ENCODE data around the gene MAML2.
"Not testable (repeated sequence)": the region's sequence is repeated elsewhere in the genome, so short reads cannot be mapped to it uniquely, and the experiment has no call there.

Gene MAML2

DNA sequence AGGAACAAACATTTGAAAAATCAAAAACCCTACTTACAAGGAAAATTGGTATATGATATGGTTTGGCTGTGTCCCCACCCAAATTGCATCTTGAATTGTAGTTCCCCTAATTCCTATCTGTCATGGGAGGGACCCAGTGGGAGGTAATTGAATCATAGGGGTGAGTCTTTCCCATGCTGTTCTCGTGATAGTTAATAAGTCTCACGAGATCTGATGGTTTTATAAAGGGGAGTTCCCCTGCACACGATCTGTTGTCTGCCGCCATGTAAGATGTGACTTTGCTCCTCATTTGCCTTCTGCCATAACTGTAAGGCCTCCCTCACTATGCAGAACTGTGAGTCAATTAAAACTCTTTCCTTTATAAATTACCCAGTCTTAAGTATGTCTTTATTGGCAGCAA lies 74.5 kb downstream of the MAML2 start:
- not testable (repeated sequence) for DNase-seq (ENCODE audit: low spot score)

DNA sequence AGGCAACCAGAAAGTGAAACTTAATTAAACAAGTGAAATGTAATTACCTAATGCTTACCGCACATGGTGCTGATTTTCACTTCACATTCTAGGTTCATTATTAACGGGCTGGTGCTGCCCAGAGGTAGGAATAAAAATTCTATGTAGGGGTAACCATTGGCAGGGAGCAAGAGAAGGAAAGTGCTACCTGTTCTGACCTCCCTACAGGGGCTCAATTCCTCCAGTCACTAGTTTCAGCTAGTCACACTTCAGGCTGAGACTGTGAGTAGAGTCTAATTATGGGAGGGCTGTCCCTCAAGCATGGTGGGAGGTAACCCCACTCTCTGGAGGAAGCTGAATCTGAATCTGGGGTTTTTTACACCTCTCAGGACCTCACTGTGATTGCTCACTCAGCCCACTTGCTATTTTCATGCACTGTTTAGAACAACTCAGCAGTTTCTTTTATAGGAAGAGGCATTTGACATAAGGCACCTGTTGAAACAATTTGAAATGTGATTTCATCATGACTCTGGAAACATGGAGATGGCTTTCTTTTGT lies 75.4 kb downstream of the MAML2 start:
- peak; percentile 57 for DNase-seq (ENCODE audit: low spot score)

DNA sequence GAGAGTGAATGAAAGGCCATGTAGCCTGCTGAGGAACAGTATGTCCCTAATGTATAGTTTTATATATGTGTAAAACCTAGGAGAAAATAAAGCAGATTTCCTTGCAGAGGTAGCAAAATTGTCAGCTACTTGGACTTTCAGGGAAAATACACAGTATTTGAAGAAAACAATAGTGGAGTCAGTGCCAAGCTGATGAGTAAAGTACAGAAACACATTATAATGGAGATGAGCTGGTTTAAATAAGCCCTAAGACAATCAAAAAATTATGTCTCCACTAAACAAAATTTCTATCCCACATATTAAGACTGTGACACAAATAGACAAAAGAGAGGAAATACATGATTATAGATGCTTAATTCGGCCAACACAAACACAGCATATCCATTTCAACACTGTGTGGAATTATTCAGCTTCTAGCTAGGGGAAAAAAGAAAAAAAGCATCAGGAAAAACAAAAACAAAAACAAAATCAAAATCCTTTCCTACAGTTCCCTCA lies 75.9 kb downstream of the MAML2 start:
- no peak for DNase-seq (ENCODE audit: low spot score)

DNA sequence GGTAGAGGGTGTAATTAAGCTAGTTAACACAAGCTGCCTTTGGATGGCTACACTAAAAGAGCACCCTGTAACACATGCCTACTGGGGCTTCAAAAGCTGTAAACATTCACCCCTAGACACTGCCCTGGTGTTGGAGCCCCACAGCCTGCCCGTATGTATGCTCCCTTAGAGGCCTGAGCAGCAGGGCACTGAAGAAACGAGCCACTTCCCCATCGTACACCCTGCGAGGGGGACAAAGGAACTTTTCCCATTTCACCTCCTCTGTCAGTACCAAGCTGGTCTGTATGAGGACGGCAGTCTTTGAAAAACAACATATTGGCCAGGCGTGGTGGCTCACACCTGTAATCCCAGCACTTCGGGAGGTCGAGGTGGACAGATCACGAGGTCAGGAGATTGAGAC lies 77.0 kb downstream of the MAML2 start:
- no peak for DNase-seq (ENCODE audit: low spot score)

DNA sequence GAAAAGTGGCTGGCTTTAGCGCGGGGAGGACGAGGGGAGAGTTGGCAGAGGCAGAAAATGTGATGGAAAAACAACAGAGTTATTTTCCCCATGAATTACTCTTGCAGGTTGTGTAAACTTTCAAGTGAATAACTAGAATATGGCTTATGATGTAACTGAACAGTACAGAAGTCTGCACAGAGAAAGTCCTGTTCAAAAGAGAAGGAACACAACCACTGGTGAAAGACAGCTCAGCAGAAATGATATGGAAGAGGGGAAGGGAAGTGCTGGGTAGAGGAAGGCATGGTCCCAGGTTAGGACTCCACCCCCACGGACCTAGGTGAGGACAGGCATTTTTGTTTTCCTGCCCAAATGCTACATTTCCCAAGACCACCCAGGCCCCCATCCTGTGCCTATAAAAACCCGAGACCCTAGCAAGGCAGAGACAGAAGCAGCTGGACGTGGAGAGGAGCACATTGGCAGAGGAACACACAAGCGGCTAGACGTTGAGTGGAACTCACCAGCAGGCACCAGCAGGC lies 77.7 kb downstream of the MAML2 start:
- no peak for DNase-seq (ENCODE audit: low spot score)

DNA sequence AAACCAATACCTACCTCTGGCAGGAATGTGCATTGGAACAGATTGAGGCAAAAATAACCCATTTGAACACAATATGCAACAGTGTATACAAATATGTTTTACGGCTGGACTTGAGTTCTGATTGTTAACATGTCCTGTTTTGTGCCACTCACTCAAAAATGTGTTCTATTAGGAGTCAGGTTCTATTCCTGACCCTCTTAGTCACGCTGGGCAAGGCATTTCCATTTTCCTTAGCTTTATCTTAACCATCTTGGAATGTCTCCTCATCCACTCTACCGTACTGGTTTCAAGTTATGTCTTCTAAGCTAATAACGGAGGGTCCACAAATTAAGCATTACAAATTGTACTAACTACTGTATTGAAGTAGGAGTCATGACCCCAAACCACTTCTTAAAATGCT lies 78.6 kb downstream of the MAML2 start:
- DNase-seq (ENCODE audit: low spot score), result no peak

DNA sequence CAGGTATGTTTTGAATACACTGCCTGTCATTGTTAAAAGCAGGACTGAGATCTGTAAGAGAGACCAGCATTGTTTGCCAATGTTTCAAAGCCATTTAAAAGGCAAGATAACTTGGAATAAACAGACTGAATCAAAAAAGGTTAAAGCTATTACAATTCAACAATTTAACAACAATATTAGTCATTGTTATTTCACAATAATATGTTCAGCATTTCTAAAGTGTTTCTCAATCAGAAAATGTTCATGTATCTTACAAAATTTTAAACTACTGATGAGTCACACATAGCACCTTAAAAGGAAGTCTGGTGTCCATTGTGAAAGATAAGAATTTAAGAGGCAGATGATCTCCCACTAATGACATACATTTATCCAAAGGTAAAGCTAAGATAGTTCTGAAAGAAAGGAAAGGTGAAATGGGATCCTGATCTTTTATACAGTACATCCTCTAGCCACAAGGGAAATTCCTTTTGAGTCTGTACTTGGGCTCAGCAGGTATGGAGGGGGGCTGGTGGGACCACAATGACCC lies 79.7 kb downstream of the MAML2 start:
- DNase-seq (ENCODE audit: low spot score), result peak; percentile 21

DNA sequence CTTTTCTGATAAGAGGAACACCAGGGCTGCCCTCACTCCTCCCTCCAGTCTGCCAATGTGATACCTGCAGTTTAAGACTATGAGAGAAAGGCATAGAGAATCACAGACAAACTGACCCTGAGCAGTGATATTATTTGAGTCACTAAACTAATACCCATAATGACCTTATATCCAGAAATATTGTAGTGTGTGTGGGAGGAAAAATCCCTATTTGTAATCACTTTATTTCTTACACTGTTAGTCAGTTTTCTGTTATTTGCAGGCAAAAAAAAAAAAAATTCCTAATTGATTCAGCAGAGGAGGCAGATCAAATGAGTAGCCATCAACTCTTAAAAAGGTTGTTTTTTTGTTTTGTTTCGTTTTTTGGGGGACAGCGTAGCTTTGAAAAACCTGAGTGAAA lies 82.5 kb downstream of the MAML2 start:
- DNase-seq (ENCODE audit: low spot score), result no peak

DNA sequence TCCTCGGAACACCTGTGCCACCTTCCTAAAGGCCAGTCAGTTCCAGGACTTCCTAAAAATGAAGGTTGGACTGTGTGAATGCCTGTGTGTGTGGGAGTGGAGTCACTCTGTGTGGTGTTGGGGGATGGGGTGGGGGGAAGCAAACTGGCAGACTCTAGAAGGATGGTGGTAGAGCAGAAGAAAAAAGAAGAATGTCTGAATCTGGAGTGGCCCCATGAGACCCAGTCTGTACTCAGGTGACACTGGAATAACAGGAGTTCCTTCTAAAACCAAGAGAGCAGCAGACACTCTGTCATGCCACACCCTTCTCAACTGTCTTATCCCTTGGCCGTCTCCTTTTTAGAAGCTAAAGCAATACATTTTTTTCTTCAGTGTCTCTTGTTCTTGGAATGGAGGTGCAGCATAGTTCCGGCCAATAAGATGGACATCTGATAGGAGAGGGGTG lies 82.9 kb downstream of the MAML2 start:
- no peak for DNase-seq (ENCODE audit: low spot score)

DNA sequence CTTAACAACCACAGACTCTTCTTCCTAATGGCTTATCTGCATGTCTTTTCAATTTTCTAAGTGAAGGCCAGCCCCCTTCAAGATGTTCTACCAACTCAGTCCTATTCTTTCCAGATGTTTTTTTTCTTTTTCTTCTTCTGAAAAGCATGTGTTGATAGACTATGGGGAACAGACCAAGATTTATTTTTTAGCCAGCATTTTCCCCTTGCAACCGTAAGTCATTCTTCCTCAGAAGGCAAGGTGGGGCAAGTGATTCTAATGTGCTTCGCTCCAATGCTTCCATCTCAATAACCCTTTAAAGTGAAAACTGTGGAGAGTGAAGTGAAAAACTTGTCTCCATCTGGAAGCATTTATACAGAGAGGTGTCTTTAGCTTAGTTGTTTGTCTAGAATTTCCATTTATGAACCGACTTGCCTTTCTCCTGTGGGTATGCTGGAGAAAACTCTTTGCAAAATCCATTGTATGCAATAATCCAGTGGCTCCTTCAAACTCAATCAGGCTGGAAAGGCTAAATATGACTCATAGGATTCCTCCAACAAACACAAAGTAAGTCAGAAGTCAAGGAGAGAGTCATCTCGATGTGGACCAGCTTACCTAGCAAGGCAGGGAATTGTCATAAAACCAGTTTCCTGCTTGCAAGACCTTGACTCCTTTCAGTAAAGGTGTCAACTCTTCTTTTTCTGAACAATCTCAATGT lies 83.7 kb downstream of the MAML2 start:
- DNase-seq (ENCODE audit: low spot score), result no peak

DNA sequence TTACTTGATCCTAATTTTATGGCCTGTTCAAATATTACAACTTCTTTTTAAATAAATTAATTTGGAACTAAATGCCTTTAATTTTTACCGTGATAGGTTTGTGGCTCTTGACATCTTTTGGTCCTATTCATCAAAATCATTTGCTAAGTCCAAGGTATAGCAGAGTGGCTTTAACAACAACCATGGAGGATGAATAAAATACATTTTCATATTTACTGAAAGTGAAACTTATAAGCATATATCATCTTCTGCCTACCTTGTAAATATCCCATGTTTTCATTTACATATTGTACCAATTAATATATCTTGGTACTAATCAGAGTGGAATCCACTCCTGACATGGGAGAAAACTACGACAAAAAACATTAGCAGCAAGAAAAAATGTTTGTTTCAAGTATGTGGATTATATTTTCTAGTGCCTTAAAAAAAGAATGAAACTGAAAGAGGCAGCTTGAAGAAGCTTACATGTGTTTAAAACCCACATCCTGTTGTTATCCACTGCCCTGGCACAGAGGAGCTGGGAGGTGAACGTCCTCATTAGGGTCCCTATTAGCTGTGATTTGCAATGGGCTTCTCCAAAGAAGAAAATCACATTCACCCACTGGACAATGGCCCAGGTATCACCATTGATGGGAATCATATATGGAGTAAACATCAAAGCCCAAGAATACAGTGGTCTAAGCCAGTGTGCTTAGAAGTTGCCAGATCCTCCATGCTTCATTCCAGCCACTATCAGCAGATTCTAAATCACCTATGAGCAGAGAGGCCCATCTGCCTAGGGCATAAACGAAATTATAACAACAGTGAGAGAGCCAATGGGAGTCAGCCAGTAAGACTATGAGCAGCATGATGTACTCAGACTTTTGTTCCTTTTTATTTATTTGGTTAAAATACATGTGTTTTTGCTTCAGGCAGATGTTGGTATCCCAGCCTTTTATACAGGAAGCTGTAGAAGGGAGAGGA lies 84.7 kb downstream of the MAML2 start:
- DNase-seq (ENCODE audit: low spot score), result peak; percentile 55

DNA sequence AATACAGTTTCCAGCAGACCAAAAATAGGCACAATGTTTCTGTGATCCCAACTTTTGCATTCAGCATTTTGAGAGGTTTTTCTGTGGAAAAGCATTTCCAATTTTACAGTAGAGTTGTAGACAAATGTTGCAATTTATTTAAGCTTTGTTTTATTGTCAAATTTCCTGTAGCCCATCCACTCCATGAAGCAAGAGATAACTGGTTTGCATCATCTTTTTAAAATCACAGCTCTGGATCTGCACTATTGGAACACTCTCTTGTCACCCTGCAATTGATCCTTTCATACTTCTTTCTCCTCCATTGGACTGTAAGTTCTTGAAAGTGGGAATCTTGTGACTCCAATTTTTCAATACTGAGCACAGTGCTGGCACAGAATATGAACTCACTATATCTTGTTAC lies 86.0 kb downstream of the MAML2 start:
- DNase-seq (ENCODE audit: low spot score), result no peak

DNA sequence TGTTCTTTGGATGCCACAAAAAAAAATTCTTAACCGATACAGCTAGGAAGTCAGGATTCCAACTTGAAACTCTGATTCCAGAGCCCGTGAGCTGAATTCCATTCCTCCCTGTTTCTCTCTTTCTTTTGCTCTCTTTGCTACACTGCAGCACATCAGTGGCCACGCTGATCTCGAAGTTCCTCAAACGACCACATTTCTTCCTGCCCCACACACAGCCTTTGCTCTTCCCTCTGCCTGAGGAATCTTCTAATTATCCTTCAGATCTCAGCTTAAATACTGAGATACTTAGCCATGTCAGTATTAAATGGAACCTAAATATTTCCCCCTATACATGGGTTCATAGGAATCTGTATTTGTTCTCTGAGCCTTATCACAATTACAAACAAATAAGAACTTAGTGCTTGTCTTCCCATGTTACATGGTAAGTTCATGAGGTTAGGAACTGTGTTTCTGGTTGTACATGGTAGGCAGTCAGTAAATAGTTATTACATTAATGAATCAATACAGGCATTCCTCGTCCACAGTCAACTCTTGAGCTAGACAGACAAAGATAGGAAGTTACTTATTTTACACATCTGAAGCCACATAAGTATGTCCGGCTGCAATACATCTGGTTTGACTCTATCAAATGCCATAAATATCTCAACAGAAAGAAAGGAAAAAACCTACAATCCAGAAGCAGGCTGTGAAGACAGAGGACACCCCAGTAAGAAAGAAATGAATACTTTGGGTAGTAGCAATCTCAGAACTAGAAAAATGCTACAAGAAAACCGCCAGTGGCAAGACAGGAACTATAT lies 86.6 kb downstream of the MAML2 start:
- no peak for DNase-seq (ENCODE audit: low spot score)

DNA sequence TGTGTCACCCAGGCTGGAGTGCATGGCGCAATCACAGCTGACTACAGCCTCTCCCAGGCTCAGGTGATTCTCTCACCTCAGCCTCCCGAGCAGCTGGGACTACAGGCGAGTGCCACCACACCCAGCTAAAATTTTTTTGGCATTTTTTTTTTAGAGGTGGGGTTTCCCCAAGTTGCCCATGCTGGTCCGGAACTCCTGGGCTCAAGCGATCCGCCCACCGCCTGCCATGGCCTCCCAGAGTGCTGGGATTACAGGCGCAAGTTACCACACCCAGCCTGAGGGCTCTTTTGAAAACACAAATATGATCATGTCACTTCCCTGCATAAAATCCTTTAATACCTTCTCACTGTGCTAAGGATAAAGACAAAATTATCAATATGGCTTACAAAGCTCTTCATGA lies 88.1 kb downstream of the MAML2 start:
- no peak for DNase-seq (ENCODE audit: low spot score)

DNA sequence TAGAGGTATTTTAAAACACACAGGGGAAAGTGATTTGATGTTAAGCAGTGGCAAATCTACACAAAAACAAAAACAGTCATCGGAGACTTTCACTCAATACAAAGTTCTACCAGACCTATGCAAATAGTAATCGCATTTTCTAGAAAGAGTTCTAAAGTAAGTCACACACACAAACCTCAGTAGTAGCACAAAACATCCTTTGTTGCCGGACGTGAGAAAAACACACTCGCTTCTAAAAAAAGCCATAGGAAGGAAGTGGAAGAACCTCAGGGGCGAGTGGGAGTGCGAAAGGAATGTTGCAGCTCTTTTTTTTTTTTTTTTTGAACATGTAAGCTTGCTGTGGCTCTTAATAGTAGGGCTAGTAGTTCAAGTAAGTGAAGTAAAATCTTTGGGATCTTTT lies 88.9 kb downstream of the MAML2 start:
- DNase-seq (ENCODE audit: low spot score), result peak; percentile 54

DNA sequence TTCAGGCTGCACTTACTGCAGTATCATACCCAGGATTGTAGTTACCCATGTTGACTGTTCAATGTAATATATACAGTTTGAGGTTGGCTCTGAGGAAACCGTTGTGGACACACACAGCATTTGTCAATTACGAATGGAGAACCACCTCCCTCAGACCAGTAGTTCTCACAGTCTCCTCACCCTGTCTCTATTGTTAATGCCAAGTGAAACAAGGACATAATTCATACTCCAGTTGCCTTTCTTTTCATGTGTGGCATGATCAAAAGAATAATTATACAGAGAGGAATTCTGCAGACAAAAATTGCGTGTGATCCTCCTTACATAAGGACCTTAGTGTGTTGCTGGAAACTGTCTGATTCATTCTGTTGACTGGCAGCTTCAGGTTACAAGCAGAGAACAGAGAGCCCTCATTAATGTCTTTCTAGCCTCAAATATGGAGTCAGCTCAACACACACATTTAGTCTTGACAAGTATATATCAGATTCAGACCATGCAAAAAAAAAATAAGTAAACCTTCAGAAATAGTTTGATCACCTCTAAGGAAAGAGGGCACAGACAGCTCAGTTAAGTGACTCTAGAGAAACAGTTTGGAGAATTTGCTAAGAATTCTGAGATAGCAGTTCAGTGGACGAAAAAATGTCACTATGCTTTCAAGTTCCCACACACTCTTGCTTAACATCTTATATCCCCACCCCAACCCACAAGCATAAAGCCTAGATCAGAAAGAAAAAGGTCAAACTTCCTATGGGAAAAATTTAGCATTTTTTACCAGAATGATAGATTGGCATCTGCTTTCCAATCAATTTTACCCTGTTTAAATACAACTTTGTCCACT lies 96.1 kb downstream of the MAML2 start:
- DNase-seq (ENCODE audit: low spot score), result no peak

DNA sequence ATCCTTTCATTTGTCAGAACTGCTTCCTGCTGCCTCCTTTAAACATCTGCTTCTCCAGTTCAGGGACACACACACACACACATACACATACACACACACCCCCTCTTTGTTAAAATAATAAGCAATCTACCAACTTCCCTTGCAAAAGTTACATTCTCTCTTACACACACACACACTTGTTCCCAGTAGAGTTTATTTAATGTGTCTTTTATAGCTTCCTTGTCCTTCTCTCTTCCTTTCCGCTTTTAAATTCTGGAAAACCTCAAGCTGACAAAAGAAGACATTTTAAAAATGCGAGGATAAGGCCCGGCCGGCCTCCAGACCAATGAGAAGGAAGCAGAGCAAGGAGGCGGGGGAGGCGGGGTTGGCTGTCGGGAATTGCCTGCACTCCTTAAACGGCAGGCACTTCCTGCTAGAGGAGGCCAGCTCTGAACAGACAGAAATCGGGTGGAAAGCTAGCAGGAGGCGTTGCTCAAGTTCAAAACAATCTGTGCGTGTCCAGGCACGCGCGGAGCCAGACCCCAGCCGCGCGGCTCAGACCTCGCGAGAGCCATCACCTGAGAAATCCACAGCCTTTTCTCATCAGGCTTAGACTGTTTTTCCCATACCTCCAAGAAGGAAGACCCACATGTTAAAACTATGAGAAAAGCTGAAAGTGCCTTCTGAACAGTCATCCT lies 99.9 kb downstream of the MAML2 start:
- peak; percentile 62 for DNase-seq (ENCODE audit: low spot score)

DNA sequence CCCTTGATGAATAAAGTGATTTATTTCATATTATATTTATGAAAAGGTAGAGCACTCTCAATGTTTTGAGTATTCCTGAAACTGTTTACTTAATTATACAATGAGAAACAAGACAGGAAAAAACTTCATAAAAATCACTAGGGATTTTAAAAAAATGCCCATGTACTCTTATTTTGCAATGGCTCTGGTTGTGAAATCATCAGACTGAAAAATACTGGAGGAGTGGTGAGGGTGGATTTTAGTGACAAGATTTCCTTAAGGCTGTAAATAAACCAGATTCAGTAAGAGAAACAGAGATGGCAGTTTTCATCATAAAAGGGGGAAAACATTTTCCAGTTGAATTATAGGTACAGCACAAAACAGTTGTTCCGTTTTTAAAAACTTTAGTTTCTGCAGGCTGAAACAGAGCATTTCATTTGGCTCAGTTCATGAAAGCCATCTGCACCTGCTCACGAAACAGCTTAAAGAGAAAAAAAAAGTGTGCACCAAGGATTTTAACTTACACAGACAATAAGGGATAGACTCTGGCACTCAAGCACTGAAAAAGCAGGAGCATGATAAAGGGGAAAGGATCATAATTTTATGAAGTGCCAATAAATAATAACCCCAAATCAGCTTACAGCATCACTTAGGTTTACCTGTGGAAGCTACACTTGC lies 100.7 kb downstream of the MAML2 start:
- DNase-seq (ENCODE audit: low spot score), result no peak

DNA sequence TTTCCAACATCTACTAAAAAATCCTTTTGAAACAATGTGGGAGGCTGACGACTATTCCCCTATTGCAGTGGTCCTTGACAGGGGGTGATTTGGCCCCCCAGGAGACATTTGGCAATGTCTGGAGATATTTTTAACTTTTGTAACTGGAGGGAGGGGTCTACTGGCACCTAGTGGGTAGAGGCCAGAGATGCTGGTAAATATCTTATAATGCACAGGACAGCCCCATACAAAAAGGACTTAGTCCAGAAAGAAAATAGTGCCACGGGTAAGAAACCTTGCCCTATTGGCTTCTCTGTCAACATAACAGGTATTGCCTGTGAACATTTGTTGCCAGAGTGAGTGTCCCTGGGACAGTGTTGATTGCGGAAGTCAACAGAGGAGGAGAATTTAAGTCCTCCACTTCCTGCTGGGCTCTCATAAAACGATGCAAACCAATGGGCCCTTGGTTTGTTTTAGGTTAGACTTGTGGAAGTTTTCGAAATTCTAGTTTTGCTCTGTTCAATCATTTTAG lies 101.6 kb downstream of the MAML2 start:
- DNase-seq (ENCODE audit: low spot score), result no peak
